Right kidney (tissue), 1 donor: ENCODE data around the gene CRTC2.

Experiments used
- DNase-seq: peaks from one replicate; pipeline ENCODE4 v3.0.0-alpha.2; 2016

Gene CRTC2

DNA sequence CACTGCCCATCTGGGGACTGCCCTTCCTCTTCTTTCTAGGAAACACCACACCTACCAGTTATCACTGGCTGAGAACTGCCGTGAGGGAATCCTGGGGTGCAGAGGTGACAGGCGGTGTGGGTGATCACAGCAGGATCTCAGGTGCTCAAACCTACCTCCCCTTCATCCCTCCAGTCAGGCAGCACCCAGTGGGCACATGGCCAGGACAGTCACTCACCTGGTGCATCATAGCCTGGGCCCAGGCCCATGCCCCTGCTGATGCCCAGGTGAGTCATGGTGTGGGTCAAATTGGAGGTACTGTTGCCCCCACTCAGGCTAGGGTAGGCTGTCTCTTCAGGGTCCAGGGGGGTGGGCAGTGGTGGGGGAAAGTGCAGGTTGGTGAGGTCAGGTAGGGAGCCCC lies 6.6 kb downstream of the CRTC2 start:
- no peak for DNase-seq

DNA sequence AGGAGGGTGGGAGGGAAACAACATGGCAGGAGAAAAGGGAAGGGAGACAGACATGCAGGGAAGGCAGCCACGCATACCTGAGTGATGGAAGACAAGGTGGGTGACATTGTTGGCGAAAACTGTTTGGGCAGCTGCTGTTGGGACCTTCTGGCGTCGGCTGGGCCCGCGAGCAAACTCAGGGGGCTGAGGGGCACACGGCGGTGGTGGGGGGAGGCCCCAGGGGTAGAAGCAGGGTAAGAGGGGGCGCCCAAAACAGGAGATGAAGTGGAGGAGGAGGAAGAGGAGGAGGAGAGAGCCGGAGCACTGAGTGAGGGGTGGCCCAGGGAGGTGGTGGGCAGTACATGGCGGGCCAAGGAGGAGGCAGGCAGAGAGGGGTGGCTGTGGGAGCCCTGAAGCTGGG lies 7.2 kb downstream of the CRTC2 start:
- no peak for DNase-seq

DNA sequence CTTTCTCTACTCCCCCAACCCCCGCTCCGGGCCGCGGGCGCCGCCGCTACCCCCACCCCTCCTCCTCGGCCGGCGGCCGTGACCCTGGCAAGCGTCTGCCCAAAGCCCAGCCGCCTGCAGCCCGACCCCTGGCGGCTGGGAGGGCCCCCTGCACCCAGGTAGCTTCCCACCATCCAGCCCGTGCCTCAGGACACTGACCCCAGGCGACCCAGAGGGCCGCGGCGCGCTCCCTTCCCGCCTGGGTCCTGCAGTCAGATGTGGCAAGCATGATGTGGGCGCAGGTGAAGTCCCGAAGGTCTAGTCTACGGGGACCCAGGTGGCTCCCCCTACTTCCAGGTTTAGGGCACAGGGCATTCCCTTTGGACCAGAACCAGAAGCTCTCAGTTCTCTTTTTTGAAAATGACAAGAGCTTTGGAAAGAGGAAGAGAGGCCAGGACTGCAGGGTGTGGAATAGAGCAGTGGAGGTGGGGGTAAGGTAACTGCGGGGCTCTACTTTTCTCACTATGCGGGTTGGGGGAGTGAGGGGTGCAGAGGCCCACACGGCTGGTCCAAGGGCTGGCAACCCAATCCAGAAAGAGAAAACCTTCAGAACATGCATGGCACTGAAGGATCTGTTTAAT lies 11.7 kb downstream of the CRTC2 start, which contains the start of gene DENND4B:
DENND4B (minus strand) TSS at position 97 of the 620 bp plus-strand sequence. CDS start 2,344 bp downstream, outside the sequence.
- no peak for DNase-seq

DNA sequence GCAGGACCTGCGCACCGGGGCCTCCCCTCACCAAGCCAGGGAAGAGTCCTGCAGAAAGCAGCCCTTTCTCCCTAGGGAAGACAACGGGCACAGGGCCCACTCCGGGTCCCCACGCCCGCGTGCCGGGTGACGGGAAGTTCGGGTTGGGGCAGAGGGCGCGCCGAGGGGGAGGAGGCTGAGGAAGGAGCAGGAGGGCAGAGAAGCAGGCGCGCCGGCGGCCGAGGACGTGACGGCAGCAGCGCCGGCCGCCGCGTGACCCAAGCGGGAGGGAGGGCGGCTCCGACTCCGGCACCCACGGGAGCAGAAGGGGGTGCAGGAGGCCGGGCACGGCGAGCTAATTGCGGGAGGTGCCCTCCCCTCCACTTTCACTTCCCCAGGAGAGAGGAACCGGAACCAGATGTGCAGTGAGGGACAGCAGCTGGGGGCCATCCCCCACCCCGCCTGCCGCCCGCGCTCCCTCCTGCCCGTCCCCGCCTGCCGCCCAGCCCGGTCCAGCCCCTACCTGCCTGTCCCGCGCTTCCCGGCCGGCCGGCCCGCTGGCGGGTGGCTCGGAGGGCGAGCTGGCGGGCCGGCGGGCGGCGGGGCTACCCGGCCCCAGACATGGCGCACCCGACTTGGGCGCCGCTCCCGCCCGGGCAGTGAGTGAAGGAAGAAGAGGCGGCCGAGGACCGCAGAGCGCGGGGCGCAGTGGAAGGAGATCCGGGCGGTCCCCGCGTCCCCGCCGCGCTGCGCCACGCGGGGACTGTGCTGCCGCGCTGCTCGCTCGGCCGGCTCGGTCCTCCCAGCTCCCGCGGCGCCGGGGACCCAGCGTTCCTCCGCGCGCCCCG lies 12.4 kb downstream of the CRTC2 start:
- peak; percentile 84 for DNase-seq

DNA sequence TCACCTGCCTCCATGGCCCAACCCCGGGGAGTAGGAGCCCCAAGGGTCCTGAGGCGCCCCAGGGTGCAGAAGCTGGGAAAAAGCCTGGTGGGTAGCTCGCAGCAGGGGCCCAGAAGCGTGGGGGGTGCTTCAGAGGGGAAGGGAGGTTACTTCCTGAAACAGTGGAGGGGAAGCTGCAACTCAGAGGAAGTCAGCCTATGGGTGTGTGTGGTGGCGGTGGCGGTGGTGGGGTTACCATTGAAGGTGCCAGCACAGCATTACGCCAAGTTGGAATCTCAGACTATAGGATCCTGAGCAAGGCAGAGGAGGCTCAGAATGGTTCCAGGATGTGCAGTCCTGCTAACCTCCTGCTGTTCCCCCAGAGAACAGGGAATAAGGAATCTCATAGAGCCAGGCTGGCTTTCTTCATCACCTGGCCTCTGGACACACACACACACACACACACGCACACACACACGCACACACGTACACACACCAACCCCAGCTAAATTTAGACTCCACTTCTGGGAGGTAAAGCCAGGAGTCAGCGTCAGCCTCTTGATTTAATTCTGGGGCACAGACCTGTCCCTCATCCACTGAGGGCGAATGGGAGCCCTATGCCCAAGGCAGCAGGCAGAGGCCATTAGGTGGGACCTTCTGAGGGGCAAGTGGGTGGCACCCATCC lies 13.1 kb downstream of the CRTC2 start:
- no peak for DNase-seq

DNA sequence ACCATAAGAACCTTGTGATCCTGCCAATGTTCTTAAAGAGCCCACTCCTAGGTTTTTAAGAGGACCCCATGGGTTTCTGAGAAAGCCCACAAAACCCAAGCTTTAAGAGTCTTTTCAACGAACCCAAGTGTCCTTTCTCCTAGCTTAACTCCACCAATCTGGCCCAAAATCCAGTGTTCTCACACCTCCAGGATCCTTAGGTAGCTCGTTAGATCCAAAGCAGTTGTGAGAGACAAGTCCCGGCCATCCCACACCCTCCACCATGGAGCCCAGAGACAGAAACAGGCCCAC lies 13.6 kb downstream of the CRTC2 start:
- no peak for DNase-seq

DNA sequence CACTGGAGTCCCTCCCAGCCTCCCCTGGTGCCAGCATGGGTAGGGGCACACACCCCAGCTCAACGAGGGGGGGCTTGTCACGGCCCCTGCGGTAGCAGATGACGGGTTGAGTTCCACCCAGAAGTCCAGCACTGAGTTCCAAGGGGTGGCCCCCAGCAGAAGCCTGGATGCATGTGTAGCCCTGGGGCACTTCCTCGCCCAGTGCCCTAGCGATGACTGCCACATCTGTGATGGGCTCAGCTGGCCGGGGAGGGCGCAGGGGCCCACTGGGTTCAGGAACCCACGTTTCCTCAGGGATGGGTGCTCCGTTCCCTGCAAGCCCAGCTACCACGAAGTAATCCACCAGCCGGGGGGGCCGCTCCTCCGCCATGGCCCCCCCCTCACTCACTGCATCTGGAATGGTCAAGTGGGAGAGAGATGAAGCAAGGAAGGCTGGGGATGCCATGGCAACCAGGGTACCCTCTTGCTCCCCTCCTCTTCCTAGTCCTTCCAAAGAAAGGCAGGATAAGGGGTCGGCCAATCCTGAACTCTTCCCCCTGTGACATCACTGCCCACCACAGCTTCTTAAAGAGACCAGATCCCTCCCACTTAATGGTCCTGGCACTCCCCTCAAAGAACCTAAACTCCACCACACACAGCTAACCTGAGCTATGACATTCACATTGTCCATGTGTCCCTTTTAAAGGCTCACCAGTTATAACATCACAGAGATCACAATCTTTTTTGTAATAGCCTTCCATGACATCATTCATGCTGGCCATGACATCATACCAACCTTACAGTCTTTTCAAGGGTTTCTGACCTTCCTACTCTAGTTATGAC lies 14.2 kb downstream of the CRTC2 start:
- DNase-seq: no peak

DNA sequence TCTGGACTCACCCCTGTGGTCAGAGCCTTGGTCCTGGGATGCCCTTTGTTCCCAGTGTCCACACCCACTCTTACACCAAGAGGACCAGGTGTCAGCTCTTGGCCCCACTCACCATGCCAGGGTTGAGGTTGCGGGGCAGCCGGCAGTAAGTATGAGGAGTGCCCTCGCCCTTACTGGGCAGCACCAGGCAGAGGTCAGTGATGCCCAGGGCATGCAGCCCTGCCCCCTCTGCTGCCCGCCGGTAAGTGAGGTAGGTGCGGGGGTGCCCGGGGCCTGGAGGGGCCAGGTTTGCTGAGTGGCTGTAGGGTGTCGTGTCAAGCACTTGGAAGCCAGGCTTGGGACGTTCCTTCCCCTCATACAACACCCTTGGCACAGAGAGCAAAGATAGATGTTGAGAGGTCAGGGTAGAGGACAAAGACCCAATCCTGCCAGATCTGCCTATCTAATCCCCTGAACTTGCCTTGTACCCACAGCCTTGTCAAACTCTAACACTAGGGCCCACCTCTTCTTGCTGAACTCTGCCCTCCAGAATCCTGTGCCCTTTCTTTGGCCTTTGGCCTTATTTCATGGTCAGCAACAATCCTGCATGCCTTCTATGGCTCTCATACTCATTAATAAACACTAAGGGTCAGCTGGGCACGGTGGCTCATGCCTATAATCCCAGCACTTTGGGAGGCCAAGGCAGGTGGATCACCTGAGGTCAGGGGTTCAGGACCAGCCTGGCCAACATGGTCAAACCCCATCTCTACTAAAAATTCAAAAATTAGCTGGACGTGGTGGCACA lies 15.5 kb downstream of the CRTC2 start:
- DNase-seq: no peak

DNA sequence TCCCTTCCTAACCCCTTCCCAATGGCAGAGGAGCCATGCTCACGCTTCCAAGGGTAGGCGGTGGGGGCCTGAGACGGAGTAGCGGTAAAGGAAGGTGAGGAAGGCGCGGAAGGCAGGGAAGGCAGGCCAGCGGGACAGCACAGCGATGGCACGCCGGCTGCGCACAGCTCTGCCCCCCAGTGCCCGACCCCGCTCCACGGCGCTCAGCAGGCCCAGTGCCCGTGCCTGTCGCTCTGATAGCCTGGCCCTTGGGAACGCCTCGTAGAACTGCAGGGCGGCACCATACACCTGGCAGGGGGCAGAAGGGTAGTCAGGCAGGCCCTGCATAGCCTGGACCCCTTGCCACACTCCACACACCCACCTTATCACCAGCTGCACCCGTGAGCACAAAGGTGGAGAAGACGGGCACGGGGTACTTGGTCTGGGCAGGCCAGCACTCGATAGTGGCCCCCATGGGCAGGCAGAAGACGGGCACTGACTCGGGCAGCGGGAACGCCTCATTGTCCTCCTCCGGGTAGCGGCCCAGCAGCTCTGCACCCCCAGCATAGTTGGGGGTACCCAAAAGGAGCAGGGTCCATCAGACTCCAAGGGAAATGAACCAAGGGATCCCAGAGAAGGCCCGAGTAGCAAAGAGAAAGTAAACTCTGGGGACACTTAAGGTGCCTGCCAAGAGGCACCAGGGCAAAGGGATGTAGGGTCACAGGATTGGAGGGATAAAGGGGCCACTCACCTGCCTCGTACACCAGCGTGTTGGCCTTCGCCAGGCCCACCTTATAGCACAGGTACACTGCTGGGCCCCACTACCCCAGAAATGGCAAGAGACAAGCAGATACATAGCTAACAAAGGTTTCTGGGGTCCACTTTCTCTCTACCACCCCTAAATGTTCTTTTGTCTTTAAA lies 16.3 kb downstream of the CRTC2 start:
- DNase-seq: no peak

DNA sequence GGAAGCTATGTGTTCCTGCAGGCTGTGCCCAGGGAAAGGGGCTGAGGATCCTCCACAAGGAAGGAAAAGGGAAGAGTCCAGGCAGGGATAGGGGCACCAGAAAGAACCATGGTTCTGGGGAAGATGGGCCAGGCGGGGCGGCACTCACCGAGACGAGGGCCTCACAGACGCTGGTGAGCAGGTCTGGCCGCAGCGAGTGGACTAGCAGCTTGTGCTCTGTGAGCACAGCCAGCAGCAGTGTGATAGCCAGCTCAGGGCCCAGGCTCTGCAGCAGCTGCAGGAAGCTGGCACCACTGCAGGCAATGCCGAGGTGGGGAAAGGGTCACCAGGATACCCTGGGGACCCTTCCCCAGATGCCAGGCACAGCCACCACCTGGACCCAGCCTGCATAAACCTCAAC lies 17.7 kb downstream of the CRTC2 start:
- no peak for DNase-seq

DNA sequence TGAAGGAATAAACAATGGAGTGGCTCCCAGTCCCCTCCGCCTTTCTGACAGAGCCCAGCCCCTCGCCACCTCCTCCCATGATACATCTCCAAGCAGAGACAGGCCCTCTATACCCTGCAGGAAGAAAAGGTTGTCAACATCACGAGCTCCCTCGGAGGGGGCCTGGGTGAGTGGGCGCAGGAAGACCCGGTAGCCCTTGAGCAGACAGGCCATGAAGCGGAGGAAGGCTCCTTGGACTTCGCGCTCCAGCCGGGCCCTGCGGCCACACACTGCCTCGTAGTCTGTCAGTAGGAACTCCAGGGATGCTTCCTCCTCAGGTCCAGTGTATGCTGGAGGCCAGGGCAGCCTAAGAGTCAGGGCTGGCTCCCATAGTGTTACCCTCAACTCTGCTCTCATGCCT lies 18.9 kb downstream of the CRTC2 start:
- DNase-seq: no peak

DNA sequence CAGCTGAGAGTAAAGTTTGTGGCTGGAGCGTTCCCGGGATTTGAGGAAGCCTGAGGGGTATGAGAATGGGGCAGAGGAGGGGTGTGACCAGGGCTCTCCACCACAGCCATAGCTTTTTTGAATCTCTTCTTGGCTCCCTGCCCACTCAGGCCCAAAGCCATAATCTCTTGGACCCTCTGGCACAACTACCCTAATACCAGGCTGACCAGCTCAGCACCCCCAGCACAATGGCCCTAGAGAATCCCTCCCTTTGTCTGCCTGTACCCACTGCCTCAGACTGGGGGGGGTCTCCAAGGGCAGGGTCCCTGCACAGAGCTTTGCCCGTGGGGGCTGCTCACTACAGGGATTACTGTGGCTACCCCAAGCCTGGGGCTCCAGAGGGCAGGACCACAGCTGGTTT lies 19.4 kb downstream of the CRTC2 start:
- no peak for DNase-seq

DNA sequence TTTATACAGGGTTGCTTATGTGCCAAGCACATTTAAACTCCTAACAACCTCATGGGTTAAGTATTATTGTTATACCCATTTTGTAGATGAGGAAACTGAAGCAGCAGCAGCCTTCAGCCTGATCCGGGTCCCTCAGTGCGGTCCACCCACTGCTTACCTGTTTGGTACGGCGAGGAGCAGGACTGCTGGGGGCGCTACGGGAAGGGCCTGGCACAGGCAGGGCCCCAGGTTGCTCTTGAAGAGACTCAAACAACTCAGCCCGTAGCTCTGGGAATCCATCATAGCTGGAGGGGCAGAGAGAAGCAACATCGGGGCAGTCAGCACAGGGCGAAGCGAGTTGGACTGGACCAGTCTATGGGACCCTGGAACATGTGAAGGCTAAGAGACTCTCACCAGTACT lies 21.1 kb downstream of the CRTC2 start:
- no peak for DNase-seq

DNA sequence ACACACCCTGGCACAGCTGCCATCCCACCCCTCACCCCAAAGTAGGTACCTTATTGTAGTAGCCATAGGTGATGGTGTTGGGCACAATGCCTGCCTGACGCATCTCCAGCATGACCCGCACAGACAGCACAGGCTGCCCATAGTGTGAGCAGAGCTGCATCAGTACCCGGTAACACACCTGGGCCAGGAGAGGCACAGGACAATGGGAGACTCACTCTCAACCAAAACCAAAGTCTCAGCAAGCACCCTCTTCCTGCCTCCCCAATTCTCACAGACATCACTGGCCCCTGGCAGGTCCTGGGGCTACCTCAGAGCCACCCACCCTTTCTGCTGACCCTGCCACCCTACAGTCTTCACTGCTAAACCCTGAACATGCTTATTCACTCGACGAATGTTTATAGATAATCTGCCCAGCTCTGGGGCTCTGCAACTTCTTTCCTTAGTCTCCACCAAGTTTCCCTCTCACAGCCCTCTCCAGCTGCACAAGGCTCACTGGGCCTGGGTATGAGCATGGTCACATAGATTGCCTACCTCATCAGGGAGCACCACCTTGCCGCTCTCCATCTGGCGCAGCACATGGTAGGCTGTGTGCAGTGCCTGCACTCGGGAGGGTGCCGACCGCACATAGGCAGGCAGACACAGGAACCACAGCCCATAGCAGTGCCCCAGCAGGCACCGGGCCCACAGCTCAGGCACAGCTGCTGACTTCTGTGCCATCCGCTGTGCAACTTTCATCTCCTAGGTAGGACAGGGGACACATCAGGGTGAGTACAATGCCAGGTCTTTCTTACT lies 22.2 kb downstream of the CRTC2 start:
- DNase-seq: no peak

DNA sequence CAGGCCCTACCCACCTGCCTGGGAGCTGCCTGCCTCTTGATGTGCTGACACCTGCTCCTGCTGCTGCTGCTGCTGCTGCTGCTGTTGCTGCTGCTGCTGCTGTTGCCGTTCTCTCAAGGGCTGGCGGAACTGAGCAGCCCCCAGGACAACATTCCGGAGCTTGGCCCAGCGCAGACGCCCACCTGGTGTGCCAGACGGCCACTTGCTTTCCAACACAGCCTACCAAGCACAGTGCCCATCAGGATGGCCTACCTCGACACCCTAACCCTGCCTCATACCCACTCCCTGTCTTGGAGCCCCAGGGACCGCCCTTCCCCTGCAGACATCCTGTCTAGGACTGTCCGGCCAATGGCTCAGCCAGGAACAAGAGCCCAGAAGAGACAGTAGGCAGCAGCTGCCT lies 23.7 kb downstream of the CRTC2 start:
- no peak for DNase-seq

DNA sequence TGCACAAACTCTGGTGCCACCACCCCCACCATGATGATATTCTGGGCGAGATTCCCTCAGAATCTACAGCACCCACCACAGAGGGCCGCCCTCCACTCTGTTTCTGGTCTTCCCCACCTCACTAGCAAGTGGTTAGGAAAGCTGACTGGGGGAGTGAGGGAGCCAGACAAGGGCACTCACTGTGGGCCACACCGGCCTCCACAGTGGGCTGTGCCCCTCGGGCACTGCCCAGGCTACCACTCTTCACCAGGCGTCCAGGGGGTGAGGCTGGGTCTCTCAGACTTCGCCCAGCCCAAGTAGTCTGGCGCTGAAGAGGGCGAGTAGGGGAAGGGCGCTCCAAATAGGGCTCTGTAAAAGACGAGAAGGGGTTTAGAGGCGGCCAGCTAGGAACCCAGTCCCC lies 24.5 kb downstream of the CRTC2 start:
- no peak for DNase-seq

DNA sequence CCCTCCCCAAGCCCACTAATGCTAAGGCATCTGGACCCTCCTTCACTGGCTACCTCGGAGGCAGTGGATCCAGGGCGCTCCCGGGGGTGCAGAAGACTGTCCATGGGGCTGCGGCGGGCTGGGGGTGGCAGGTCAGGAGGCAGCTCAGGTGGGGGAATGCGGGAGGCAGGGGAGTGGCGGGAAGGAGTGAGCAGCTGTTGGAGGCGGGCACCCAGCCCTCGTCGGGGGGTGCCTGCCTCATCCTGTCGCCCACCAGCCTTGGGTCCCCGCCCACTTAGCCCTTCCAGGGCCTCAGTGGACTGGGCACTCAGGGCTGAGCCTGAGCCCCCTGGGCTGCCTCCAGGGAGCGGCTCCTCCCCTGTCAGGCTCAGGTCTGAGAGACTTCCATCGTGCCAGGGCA lies 25.0 kb downstream of the CRTC2 start:
- DNase-seq: no peak

DNA sequence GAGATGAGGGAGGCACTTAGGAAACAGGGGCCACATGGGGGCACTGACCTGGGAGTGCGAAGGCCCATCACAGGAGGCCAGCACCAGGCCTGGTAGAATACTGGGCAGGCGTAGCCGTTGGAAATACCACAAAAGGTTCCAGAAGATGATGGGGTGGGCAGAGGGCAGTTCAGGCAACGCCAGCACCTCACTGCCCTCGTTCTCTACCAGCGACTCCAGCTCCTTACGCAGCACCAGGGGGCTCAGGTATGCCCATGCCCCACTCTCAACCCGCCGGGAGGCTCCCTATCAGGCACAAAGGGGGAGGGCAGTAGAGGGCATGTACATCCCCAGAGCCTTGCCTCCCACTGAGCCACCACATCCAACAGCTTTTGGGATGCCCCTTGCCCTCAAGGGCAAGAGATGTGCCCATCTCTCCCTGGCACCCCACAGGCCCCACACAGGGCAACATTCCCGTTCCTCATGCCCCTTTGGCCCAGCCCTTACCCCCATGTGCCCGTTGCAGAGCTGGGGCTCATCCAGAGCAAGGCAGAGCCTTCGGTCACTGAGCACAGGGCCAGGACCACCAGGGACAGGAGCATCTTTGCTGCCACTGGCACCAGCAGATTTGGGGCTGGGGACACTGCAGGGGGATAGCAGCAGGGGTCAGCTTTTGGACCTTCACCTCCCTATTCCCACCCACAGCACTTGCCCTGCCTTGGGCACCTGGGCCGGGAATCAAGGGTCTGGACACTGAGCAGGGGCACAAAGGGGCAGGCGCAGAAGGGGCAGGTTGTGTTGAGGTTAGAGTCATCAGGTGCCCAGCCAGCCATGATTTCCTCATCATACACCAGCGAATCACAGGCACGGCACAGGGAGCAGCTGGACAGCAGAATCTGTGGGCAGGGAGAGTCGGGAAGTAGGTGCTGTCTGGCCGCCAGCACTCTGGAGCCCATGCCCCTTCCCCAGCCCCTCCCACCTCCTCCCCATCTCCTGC lies 26.0 kb downstream of the CRTC2 start:
- DNase-seq: no peak
